Stimulated activated CD8-positive, alpha-beta memory T cell treated with anti-CD3 and anti-CD28 coated beads, Interleukin-12 subunit alpha, Interleukin-12 subunit beta, amount 100 ng/mL, for 4 hours (primary cell): ENCODE data around the gene CEP164.
"Not testable (repeated sequence)": the region's sequence is repeated elsewhere in the genome, so short reads cannot be mapped to it uniquely, and the experiment has no call there.

Experiments
- DNase-seq: peaks from one replicate; pipeline ENCODE4 v3.0.0-alpha.2; 2020; ENCODE audit warnings: low read depth

CEP164 gene

GRCh38 chr11:117396970-117397369, 69.3 kb downstream of the CEP164 start:
- DNase-seq = no peak

- not testable (repeated sequence) for DNase-seq
These were observed 71.0 kb downstream of the CEP164 start for GRCh38 chr11:117398618-117399017.

- DNase-seq = not testable (repeated sequence)
These were observed 71.6 kb downstream of the CEP164 start for GRCh38 chr11:117399100-117399840.

- DNase-seq = not testable (repeated sequence)
These were observed 78.2 kb downstream of the CEP164 start for GRCh38 chr11:117405898-117406297.

- no peak for DNase-seq
These were observed 79.4 kb downstream of the CEP164 start for GRCh38 chr11:117407016-117407415.

- no peak for DNase-seq
These were observed 80.7 kb downstream of the CEP164 start for GRCh38 chr11:117408356-117408755.

- DNase-seq = no peak
These were observed 81.9 kb downstream of the CEP164 start for GRCh38 chr11:117409511-117409910.

- no peak for DNase-seq
These were observed 82.6 kb downstream of the CEP164 start for GRCh38 chr11:117410238-117410637.

GRCh38 chr11:117410861-117411710, 83.4 kb downstream of the CEP164 start:
- no peak for DNase-seq

GRCh38 chr11:117411736-117412135, 84.1 kb downstream of the CEP164 start:
- DNase-seq = no peak

GRCh38 chr11:117412176-117412575, 84.5 kb downstream of the CEP164 start:
- DNase-seq = no peak

GRCh38 chr11:117412653-117413275, 85.1 kb downstream of the CEP164 start:
- no peak for DNase-seq

- no peak for DNase-seq
These were observed 86.0 kb downstream of the CEP164 start for GRCh38 chr11:117413616-117414015.

GRCh38 chr11:117414724-117415123, 87.1 kb downstream of the CEP164 start:
- DNase-seq = no peak

GRCh38 chr11:117415358-117415896, 87.8 kb downstream of the CEP164 start:
- DNase-seq = no peak

GRCh38 chr11:117417342-117417741, 89.7 kb downstream of the CEP164 start:
- DNase-seq = no peak

- no peak for DNase-seq
These were observed 90.2 kb downstream of the CEP164 start for GRCh38 chr11:117417856-117418255.

- no peak for DNase-seq
These were observed 91.3 kb downstream of the CEP164 start for GRCh38 chr11:117418737-117419481.

GRCh38 chr11:117419482-117420142, 92.0 kb downstream of the CEP164 start:
- DNase-seq = no peak

GRCh38 chr11:117420143-117420485, 92.5 kb downstream of the CEP164 start:
- no peak for DNase-seq

- no peak for DNase-seq
These were observed 92.9 kb downstream of the CEP164 start for GRCh38 chr11:117420598-117420997.
